HCT116 (cell line): ENCODE measurements around the gene UPF1. TPM values are rescaled to one million over a fixed set of nuclear protein-coding genes. Genes with fewer than 3 reads are reported as not detected.

Source experiments
- ATAC-seq: fragments of 200-7000 bp; cut with Tn5 transposase; 2 replicates; pipeline ENCODE4 v1.9.1; 2020; ENCODE audit warnings: mild to moderate bottlenecking, moderate library complexity
- BruUV-seq: library from RNA; stranded (reverse); fragments of 400-500 nt; replicated peaks from 2 replicates; lab custom pipeline; 2021; lab: Mats Ljungman, UMichigan
- CTCF ChIA-PET: fragments of 300-600 bp; sonication (Branson Sonifier 250); formaldehyde crosslinking; loops from one replicate; lab custom pipeline; 2021; ENCODE audit warnings: antibody characterized with exemption; lab: Charles Lee
- POLR2A ChIA-PET: fragments of 300-600, 350-600 bp; sonication (Branson Sonifier 250); formaldehyde crosslinking; loops from one replicate; lab custom pipeline; 2021; ENCODE audit warnings: antibody characterized with exemption; lab: Charles Lee
- RAD21 ChIA-PET, 2 experiments: fragments of 300-600 bp; sonication (Branson Sonifier 250); formaldehyde crosslinking; loops; one replicate each; lab custom pipeline; 2023; ENCODE audit warnings: low total read pairs in 2 of 2; ENCODE audit not compliant: uncharacterized antibody in 2 of 2, unreplicated experiment in 2 of 2, low non-redundant PET in 1 of 2; lab: Charles Lee
- DNase-seq: peaks from one replicate; pipeline ENCODE4 v3.0.0-alpha.2; 2010; ENCODE audit warnings: low read depth, low spot score
- H2AFZ ChIP-seq: fragments of 200-600 bp; shearing (Covaris generic), sonication (generic); 2 replicates; pipeline ENCODE4 v1.6.1; 2017; ENCODE audit warnings: low read depth, mixed run types, mixed read lengths, antibody characterized with exemption, low read length; ENCODE audit not compliant: poor library complexity, severe bottlenecking
- H3K27ac ChIP-seq: 2 replicates; pipeline ENCODE4 v1.5.1; 2012; ENCODE audit warnings: low read depth, low read length
- H3K27me3 ChIP-seq: fragments of 200-600 bp; sonication (generic); 2 replicates; pipeline ENCODE4 v1.6.1; 2016; ENCODE audit warnings: mixed run types, low read length, mixed read lengths; ENCODE audit not compliant: insufficient read depth
- H3K36me3 ChIP-seq, 2 experiments: fragments of 200-500 bp in 1 of 2; fragments of 200-600 bp in 1 of 2; sonication (Bioruptor generic) in 1 of 2; sonication (generic) in 1 of 2; 2 replicates each; pipeline versions ENCODE4 v1.5.1 to v1.6.1; 2014 to 2016; ENCODE audit warnings: low read length in 2 of 2, inconsistent platforms in 1 of 2, mixed read lengths in 1 of 2, mixed run types in 1 of 2; ENCODE audit not compliant: insufficient read depth in 2 of 2, control insufficient read depth in 1 of 2
- H3K4me1 ChIP-seq, 2 experiments: fragments of 200-600 bp in 1 of 2; sonication (generic) in 1 of 2; 2 replicates each; pipeline versions ENCODE4 v1.5.1 to v1.6.1; 2012 to 2017; ENCODE audit warnings: low read length in 2 of 2, inconsistent platforms in 1 of 2, mild to moderate bottlenecking in 1 of 2, mixed read lengths in 1 of 2, mixed run types in 1 of 2, moderate library complexity in 1 of 2; ENCODE audit not compliant: insufficient read depth in 2 of 2, control insufficient read depth in 1 of 2
- H3K4me2 ChIP-seq: fragments of 200-600 bp; sonication (generic); 2 replicates; pipeline ENCODE4 v1.6.1; 2017; ENCODE audit warnings: mixed run types, low read length, mixed read lengths
- H3K4me3 ChIP-seq, 2 experiments: fragments of 200-600 bp in 1 of 2; sonication (generic) in 1 of 2; replicated peaks in 1 of 2; 2 replicates each; pipeline ENCODE4 v1.5.1; 2011 to 2016; ENCODE audit warnings: low read length in 2 of 2, control low read depth in 1 of 2, low read depth in 1 of 2, mild to moderate bottlenecking in 1 of 2, mixed read lengths in 1 of 2, mixed run types in 1 of 2
- H3K79me2 ChIP-seq: fragments of 200-600 bp; sonication (generic); 2 replicates; pipeline ENCODE4 v1.6.1; 2017; ENCODE audit warnings: mild to moderate bottlenecking, mixed run types, low read length, moderate library complexity, mixed read lengths; ENCODE audit not compliant: insufficient read depth
- H3K9ac ChIP-seq: fragments of 200-600 bp; sonication (generic); 2 replicates; pipeline ENCODE4 v1.6.1; 2016; ENCODE audit warnings: low read length, mixed read lengths
- H3K9me2 ChIP-seq: fragments of 200-600 bp; sonication (generic), shearing (Covaris generic); 2 replicates; pipeline ENCODE4 v1.6.1; 2017; ENCODE audit warnings: mixed run types, mild to moderate bottlenecking, moderate library complexity; ENCODE audit not compliant: insufficient read depth
- H3K9me3 ChIP-seq, 2 experiments: fragments of 200-500 bp in 1 of 2; fragments of 200-600 bp in 1 of 2; sonication (Bioruptor generic) in 1 of 2; sonication (generic) in 1 of 2; 2 replicates each; pipeline ENCODE4 v1.6.1; 2014 to 2017; ENCODE audit warnings: low read length in 2 of 2, mixed read lengths in 2 of 2, inconsistent platforms in 1 of 2, low read depth in 1 of 2, mild to moderate bottlenecking in 1 of 2, mixed run types in 1 of 2, moderate library complexity in 1 of 2; ENCODE audit not compliant: control insufficient read depth in 1 of 2, insufficient read depth in 1 of 2
- H4K20me1 ChIP-seq: fragments of 200-600 bp; sonication (generic), shearing (Covaris generic); 2 replicates; pipeline ENCODE4 v1.6.1; 2017; ENCODE audit warnings: mixed run types, mild to moderate bottlenecking, moderate library complexity; ENCODE audit not compliant: insufficient read depth
- CBX3 ChIP-seq: IDR thresholded peaks from 2 replicates; pipeline ENCODE4 v1.6.1; 2012; ENCODE audit warnings: low read depth
- CEBPB ChIP-seq: IDR thresholded peaks from 2 replicates; pipeline ENCODE4 v1.6.1; 2012; ENCODE audit warnings: low read depth
- EZH2 ChIP-seq: fragments of 200-600 bp; sonication (generic); IDR thresholded peaks from 2 replicates; pipeline ENCODE4 v1.6.1; 2017; ENCODE audit warnings: antibody characterized with exemption, mixed run types
- FOSL1 ChIP-seq: IDR thresholded peaks from 2 replicates; pipeline ENCODE4 v1.6.1; 2012; ENCODE audit warnings: low read depth
- JUND ChIP-seq: IDR thresholded peaks from 2 replicates; pipeline ENCODE4 v1.6.1; 2012
- POLR2AphosphoS5 ChIP-seq: IDR thresholded peaks from 2 replicates; pipeline ENCODE4 v1.6.1; 2011; ENCODE audit warnings: mild to moderate bottlenecking, low read depth, low read length, moderate library complexity
- REST ChIP-seq: IDR thresholded peaks from 2 replicates; pipeline ENCODE4 v1.6.1; 2012; ENCODE audit warnings: low read depth
- SIN3A ChIP-seq: IDR thresholded peaks from 2 replicates; pipeline ENCODE4 v1.6.1; 2012; ENCODE audit warnings: low read depth
- SP1 ChIP-seq: IDR thresholded peaks from 2 replicates; pipeline ENCODE4 v1.6.1; 2012; ENCODE audit warnings: low read depth
- YY1 ChIP-seq: IDR thresholded peaks from 2 replicates; pipeline ENCODE4 v1.6.1; 2011; ENCODE audit warnings: low read length, low read depth, moderate library complexity, mild to moderate bottlenecking; ENCODE audit not compliant: insufficient replicate concordance; ENCODE audit errors: extremely low read depth
- intact Hi-C: fragments of 100-400 bp; cut with micrococcal nuclease; formaldehyde crosslinking; loops from 2 replicates; pipeline ENCODE4 v1.10.0; 2022
- total RNA-seq: library from RNA; stranded (reverse); gene quantifications from one replicate; pipeline ENCODE4 v1.2.1, GENCODE V29; 2021; ENCODE audit not compliant: unreplicated experiment
- TF ChIP-seq, protein P1 (sequence below): IDR thresholded peaks from 2 replicates; pipeline ENCODE4 v1.6.1; 2012

UPF1 gene
- total RNA-seq, 1 experiment from 2014 or later: 78.5 TPM

GRCh38 chr19:18886972-18887371, 55.2 kb downstream of the UPF1 start (continued):
- TF ChIP-seq REST (no peak), EZH2 (no peak), SIN3A (no peak), CEBPB (no peak), POLR2AphosphoS5 (no peak), JUND (no peak)
- TF ChIP-seq, protein P1, sequence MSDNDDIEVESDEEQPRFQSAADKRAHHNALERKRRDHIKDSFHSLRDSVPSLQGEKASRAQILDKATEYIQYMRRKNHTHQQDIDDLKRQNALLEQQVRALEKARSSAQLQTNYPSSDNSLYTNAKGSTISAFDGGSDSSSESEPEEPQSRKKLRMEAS: no peak

DNA sequence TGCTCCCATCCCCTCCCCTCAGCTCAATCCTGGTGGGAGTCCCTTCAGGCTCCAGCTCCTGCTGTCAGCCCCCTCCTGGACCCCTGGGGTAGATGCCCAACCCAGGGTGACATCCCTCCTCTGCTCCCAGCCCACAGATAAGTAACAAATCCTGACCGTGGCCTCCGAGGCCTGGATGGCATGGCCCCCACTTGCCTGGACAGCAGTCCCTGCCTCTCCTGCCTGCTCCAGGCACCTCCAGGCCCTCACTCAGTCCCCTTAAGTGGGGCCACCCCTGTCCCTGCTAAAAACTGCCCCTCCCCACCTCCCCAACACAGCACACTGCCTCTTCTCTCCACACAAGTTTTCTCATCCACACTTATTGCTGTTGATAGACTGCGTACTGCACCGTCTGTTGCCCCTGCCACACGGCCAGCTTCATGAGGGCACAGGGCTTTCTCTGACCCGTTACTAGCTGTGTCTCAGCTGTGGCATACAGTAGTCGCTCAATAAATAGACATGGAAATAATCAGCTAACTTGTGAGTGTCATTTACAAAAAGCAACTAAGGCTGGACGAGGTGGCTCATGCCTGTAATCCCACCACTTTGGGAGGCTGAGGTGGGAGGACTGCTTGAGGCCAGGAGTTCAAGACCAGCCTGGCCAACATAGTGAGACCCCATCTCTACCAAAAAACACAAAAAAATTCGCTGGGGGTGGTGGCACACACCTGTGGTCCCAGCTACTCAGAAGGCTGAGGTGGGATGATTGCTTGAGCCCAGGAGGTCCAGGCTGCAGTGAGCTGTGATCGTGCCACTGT, 58.4 kb downstream of the UPF1 start:
- ChIA-PET RAD21 (no interaction called here), CTCF (no interaction called here), POLR2A (no interaction called here)
- Histone ChIP-seq H3K4me2 (no peak overlapping the region), H3K4me3 (no peak overlapping the region), H3K27ac (no peak overlapping the region), H3K27me3 (no peaks in the 10 kb centered on the region), H3K4me1 (peaks cover 0 to 4% of the 10 kb centered on the region in 2 experiments; a peak in 2 of 4 replicates), H3K79me2 (no peaks in the 10 kb centered on the region), H4K20me1 (no peaks in the 10 kb centered on the region), H3K9ac (no peak overlapping the region), H3K36me3 (no peaks in the 10 kb centered on the region), H2AFZ (no peak overlapping the region), H3K9me3 (no peaks in the 10 kb centered on the region), H3K9me2 (no peaks in the 10 kb centered on the region)
- TF ChIP-seq FOSL1 (no peak), SP1 (no peak), CBX3 (no peak), YY1 (no peak)
- DNase-seq (no peak), ATAC-seq (no peak)
- intact Hi-C loops: no loop called here
- no TSS peak for BruUV-seq
